Tibial artery (tissue), 4 donors: ENCODE measurements around the gene SLC5A11.

Experiments used
- DNase-seq, 2 donors: peaks; one replicate each; pipeline ENCODE4 v3.0.0-alpha.2; 2019
- H3K27ac ChIP-seq, 2 donors: fragments of 200-600 bp; sonication (generic) in 1 of 2; 1 replicate in 1 of 2; 2 replicates in 1 of 2; pipeline ENCODE4 v1.5.1; 2018 to 2019; ENCODE audit warnings: mild to moderate bottlenecking in 1 of 2
- H3K27me3 ChIP-seq, 2 donors: fragments of 200-600 bp; sonication (generic) in 1 of 2; one replicate each; pipeline versions ENCODE4 v1.5.1 to v1.6.0; 2016 to 2019
- H3K36me3 ChIP-seq, 3 donors: fragments of 200-600 bp; sonication (generic) in 2 of 3; one replicate each; pipeline ENCODE4 v1.5.1; 2016 to 2019; ENCODE audit warnings: mild to moderate bottlenecking in 2 of 3
- H3K4me1 ChIP-seq, 4 donors: fragments of 200-600 bp; sonication (generic) in 2 of 4; 1 replicate in 3 of 4; 2 replicates in 1 of 4; pipeline ENCODE4 v1.5.1; 2016 to 2019
- H3K4me3 ChIP-seq, 2 donors: fragments of 200-600 bp; sonication (generic) in 1 of 2; 1 replicate in 1 of 2; 2 replicates in 1 of 2; pipeline ENCODE4 v1.5.1; 2018 to 2019; ENCODE audit warnings: mild to moderate bottlenecking in 2 of 2
- H3K9me3 ChIP-seq, 3 donors: fragments of 200-600 bp; sonication (generic) in 1 of 3; one replicate each; pipeline ENCODE4 v1.5.1; 2016 to 2019
- intact Hi-C: fragments of 100-400 bp; cut with DNase I; formaldehyde crosslinking; loops from one replicate; pipeline ENCODE4 v1.15.0; 2023; ENCODE audit warnings: low total_unique reads
- TF ChIP-seq, protein P1 (sequence below), 2 experiments: fragments of 200-600 bp in 1 of 2; fragments of 450-650 bp in 1 of 2; IDR thresholded peaks; one replicate each; pipeline ENCODE4 v1.5.1; 2017 to 2019; ENCODE audit warnings: antibody characterized with exemption in 2 of 2, mild to moderate bottlenecking in 1 of 2, moderate library complexity in 1 of 2

Gene SLC5A11

DNA sequence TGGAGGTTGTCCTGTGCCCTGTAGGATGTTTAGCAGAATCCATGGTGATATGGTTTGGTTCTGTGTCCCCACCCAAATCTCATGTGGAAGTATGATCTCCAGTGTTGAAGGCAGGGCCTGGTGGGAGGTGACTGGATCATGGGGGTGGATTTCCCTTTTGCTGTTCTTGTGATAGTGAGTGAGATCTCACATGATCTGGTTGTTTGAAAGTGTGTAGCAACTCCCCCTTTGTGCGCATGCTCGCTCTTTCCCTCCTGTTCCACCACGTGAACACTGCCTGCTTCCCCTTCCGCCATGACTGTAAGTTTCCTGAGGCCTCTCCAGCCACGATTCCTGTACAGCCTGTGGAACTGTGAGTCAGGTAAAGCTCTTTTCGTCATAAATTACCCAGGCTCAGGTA, 107.5 kb downstream of the SLC5A11 start:
- TF ChIP-seq, protein P1, sequence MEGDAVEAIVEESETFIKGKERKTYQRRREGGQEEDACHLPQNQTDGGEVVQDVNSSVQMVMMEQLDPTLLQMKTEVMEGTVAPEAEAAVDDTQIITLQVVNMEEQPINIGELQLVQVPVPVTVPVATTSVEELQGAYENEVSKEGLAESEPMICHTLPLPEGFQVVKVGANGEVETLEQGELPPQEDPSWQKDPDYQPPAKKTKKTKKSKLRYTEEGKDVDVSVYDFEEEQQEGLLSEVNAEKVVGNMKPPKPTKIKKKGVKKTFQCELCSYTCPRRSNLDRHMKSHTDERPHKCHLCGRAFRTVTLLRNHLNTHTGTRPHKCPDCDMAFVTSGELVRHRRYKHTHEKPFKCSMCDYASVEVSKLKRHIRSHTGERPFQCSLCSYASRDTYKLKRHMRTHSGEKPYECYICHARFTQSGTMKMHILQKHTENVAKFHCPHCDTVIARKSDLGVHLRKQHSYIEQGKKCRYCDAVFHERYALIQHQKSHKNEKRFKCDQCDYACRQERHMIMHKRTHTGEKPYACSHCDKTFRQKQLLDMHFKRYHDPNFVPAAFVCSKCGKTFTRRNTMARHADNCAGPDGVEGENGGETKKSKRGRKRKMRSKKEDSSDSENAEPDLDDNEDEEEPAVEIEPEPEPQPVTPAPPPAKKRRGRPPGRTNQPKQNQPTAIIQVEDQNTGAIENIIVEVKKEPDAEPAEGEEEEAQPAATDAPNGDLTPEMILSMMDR (IDR thresholded peaks at IDR 0.05) = no peak
- DNase-seq = no peak
- Histone ChIP-seq H3K27me3 (no peaks in the 10 kb centered on the region), H3K36me3 (peaks cover 89 to 99% (median 91%) of the 10 kb centered on the region in 3 donors), H3K27ac (no peak overlapping the region), H3K9me3 (no peaks in the 10 kb centered on the region), H3K4me3 (no peak overlapping the region), H3K4me1 (no peaks in the 10 kb centered on the region)
- intact Hi-C loops = no loop called here

DNA sequence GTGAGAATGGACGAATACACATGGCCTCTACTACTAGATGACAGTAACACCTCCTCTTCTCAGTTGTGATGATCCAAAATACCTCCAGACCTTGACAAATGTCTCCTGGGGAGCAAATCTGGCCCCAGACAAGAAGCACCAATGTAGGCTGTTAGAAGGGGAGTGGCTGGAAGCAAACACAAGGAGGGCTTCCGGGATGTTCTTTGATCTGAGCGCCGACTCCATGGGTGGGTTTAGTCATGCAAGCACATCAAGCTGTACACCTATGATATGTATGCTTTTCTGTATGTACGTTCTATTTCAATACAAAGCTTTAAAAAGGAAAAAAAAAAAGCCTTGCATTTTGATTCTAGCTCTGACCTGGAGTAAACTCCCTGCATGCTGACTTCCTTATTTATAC, 108.0 kb downstream of the SLC5A11 start:
- H3K36me3 ChIP-seq = peaks cover 89 to 99% (median 90%) of the 10 kb centered on the region in 3 donors
- no peak overlapping the region for H3K4me3 ChIP-seq
- H3K9me3 ChIP-seq = no peaks in the 10 kb centered on the region
- no peak for DNase-seq
- no peak overlapping the region for H3K27ac ChIP-seq
- TF ChIP-seq, protein P1 (IDR thresholded peaks at IDR 0.05) = no peak
- no peaks in the 10 kb centered on the region for H3K4me1 ChIP-seq
- no peaks in the 10 kb centered on the region for H3K27me3 ChIP-seq
- intact Hi-C loops = no loop called here

DNA sequence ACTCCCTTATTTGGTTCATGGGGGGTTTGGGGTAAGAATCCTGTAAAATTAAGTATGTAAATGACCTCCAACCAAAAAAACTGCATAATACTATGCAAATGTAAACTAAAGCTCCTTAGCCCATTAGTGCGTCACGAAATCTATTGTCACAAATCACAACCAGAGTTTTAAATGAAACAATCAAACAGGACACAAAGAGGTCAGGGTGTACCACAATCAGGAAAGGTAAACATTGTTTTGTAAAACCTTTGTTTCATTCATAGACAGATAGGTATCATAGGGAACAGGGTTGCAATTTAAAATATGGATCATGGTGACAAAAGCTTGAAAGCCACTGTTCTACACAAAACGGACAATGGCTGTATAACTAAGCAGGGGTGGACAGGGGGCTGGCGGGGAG, 108.4 kb downstream of the SLC5A11 start:
- Histone ChIP-seq H3K9me3 (no peaks in the 10 kb centered on the region), H3K27ac (no peak overlapping the region), H3K36me3 (peaks cover 90 to 99% (median 90%) of the 10 kb centered on the region in 3 donors), H3K27me3 (no peaks in the 10 kb centered on the region), H3K4me3 (no peak overlapping the region), H3K4me1 (no peaks in the 10 kb centered on the region)
- intact Hi-C loops = no loop called here
- TF ChIP-seq, protein P1 (IDR thresholded peaks at IDR 0.05) = no peak
- no peak for DNase-seq

DNA sequence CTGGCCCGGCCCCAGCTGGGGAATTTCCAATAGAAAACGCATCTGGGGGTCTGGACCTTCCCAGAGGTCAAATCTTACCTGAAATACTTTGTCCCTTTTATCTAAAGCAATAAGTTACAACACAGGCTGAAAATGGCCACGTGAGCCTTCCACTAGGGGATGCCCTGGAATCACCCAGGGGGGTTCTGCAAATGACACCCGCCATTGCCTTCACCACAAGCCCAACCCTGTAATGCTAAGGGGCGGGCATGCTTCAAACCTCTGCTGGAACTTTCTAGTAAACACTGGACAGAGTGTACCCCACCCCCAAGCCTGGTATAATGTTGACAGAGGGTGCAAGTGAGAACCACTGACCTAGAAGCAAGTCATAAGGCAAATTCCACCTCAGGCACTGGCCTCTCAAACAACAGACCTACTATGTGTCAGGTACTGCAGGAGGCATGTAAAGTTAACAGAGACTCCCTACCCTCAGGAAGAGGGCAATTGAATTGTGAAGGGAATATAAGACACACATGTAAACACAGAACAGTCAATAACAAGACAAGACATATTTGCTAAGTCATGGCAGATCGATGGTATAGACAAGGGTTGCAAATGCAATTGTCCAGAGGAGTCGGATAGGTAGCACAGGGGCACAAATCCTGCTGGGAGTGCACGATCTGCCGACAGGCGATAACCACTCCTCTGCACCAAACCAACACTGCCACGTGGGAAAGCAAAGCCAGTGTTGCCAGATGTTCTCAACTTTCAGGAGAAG, 110.4 kb downstream of the SLC5A11 start:
- Histone ChIP-seq H3K27ac (no peak overlapping the region), H3K36me3 (peaks cover 94 to 100% (median 100%) of the 10 kb centered on the region in 3 donors), H3K4me3 (no peak overlapping the region), H3K9me3 (no peaks in the 10 kb centered on the region), H3K4me1 (no peaks in the 10 kb centered on the region), H3K27me3 (no peaks in the 10 kb centered on the region)
- TF ChIP-seq, protein P1 (IDR thresholded peaks at IDR 0.05) = no peak
- DNase-seq = no peak
- intact Hi-C loops = no loop called here

DNA sequence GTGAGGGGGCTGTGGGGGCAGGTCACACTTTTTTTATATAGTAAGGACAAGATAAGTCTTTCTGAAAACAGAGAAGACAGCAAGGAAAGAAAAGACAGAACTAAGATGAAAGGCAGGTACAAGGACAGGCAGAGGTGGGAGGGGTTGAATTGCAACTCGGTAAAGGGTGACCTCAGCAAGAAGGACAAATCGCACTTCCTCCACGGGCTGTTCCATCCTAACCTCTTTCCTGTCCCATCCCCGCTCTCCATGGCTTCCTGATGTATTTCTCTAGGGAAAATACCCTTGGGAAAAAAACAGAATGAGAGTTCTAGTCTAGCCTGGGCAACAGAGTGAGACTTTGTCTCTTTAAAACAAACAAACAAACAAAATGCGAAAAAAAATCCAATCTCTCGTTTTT, 112.1 kb downstream of the SLC5A11 start:
- H3K4me3 ChIP-seq = no peak overlapping the region
- TF ChIP-seq, protein P1 (IDR thresholded peaks at IDR 0.05) = no peak
- no peak overlapping the region for H3K27ac ChIP-seq
- no peak for DNase-seq
- H3K9me3 ChIP-seq = no peaks in the 10 kb centered on the region
- no peaks in the 10 kb centered on the region for H3K27me3 ChIP-seq
- intact Hi-C loops = no loop called here
- H3K4me1 ChIP-seq = no peaks in the 10 kb centered on the region
- H3K36me3 ChIP-seq = peaks cover 90 to 98% (median 97%) of the 10 kb centered on the region in 3 donors
